ENCODE data around the gene DNAAF9. TPM values are rescaled to one million over a fixed set of nuclear protein-coding genes. Genes with fewer than 3 reads are reported as not detected.

DNAAF9 gene
- total RNA-seq: 10 to 100 TPM; 20.3 to 38.5 (median 22.8) TPM
- polyA plus RNA-seq: 1 to 10 TPM in 2 of 3 donors, under 1 TPM in 1; 0.92 to 3.3 (median 1.2) TPM

- Histone ChIP-seq H3K4me3 (peak within 1 kb of the TSS; percentile 69 to 96 (median 92)), H3K27ac (peak within 1 kb of the TSS; percentile 94 to 97 (median 96)), H3K27me3 (no peaks in the 10 kb centered on the region), H3K36me3 (no peaks in the 10 kb centered on the region), H3K9me3 (no peaks in the 10 kb centered on the region), H3K4me1 (peaks cover 0 to 31% (median 25%) of the 10 kb centered on the region in 4 donors)
- DNase-seq: peak; percentile 80
- 1% methylated on average over 71 of the region's 71 CpGs for WGBS, 2 donors
- intact Hi-C loops (cut with DNase I): loop anchor here (1.0 kb wide), 1 partner anchor 64 kb away; the partner anchor contains the start of gene ATRN
- TF ChIP-seq POLR2A (IDR thresholded peaks at IDR 0.05): no peak
- TF ChIP-seq POLR2AphosphoS5 (IDR thresholded peaks at IDR 0.05): peak in 1 of 4 donors; percentile 30
- TF ChIP-seq, protein P1, sequence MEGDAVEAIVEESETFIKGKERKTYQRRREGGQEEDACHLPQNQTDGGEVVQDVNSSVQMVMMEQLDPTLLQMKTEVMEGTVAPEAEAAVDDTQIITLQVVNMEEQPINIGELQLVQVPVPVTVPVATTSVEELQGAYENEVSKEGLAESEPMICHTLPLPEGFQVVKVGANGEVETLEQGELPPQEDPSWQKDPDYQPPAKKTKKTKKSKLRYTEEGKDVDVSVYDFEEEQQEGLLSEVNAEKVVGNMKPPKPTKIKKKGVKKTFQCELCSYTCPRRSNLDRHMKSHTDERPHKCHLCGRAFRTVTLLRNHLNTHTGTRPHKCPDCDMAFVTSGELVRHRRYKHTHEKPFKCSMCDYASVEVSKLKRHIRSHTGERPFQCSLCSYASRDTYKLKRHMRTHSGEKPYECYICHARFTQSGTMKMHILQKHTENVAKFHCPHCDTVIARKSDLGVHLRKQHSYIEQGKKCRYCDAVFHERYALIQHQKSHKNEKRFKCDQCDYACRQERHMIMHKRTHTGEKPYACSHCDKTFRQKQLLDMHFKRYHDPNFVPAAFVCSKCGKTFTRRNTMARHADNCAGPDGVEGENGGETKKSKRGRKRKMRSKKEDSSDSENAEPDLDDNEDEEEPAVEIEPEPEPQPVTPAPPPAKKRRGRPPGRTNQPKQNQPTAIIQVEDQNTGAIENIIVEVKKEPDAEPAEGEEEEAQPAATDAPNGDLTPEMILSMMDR (IDR thresholded peaks at IDR 0.05): peak in 2 of 4 experiments; percentile 47 to 49
These were observed at the start of gene DNAAF9 for GRCh38 chr20:3407040-3407770. DNAAF9 (minus strand) TSS chr20:3407669; CDS start chr20:3407557, 112 bp downstream.

- no peak for DNase-seq
- no peak overlapping the region for H3K4me3 ChIP-seq
- no peak overlapping the region for H3K27ac ChIP-seq
- no peaks in the 10 kb centered on the region for H3K9me3 ChIP-seq
- WGBS, 2 donors: 25 to 60% methylated on average over 4 of the region's 4 CpGs
- TF ChIP-seq, protein P1 (IDR thresholded peaks at IDR 0.05): no peak
- TF ChIP-seq POLR2A (IDR thresholded peaks at IDR 0.05) (no peak), POLR2AphosphoS5 (IDR thresholded peaks at IDR 0.05) (no peak), EP300 (IDR thresholded peaks at IDR 0.05) (no peak)
- H3K4me1 ChIP-seq: no peaks in the 10 kb centered on the region
- H3K27me3 ChIP-seq: peaks cover 0 to 4% (median 0%) of the 10 kb centered on the region in 3 donors
- intact Hi-C loops (cut with DNase I): no loop called here
- H3K36me3 ChIP-seq: no peaks in the 10 kb centered on the region
These were observed 49.2 kb upstream of the DNAAF9 start for GRCh38 chr20:3456648-3457047.

- intact Hi-C loops (cut with DNase I): no loop called here
- no peak overlapping the region for H3K27ac ChIP-seq
- H3K4me3 ChIP-seq: no peak overlapping the region
- TF ChIP-seq, protein P1 (IDR thresholded peaks at IDR 0.05): no peak
- no peak for TF ChIP-seq POLR2A (IDR thresholded peaks at IDR 0.05)
- TF ChIP-seq EP300 (IDR thresholded peaks at IDR 0.05): no peak
- TF ChIP-seq POLR2AphosphoS5 (IDR thresholded peaks at IDR 0.05): no peak
- no peaks in the 10 kb centered on the region for H3K36me3 ChIP-seq
- H3K9me3 ChIP-seq: no peaks in the 10 kb centered on the region
- peaks cover 0 to 4% (median 0%) of the 10 kb centered on the region in 3 donors for H3K27me3 ChIP-seq
- 64 to 74% methylated on average over 5 of the region's 5 CpGs for WGBS, 2 donors
- no peaks in the 10 kb centered on the region for H3K4me1 ChIP-seq
- DNase-seq: no peak
These were observed 47.4 kb upstream of the DNAAF9 start for GRCh38 chr20:3454831-3455230.

DNA sequence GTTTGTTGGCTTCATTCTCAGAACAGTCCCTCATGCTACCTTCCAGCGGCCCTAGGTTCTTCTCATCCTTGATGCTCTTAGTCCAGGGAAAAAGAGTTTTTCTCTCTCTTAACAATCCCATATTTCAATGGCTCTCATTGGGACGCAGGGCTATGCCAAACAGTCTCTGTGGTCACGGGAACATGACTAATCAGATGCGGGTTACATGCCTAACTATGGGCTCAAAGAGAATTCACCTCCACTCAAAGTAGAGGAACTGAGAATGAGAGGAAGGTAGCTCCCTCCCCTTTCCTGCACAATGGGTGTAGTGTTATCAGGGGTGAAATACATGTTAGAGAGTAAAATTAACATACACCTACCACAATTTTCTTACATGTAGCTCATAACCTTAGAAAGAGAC is 45.2 kb upstream of the DNAAF9 start:
- intact Hi-C loops (cut with DNase I): no loop called here
- DNase-seq: no peak
- no peak overlapping the region for H3K4me3 ChIP-seq
- no peaks in the 10 kb centered on the region for H3K9me3 ChIP-seq
- TF ChIP-seq POLR2A (IDR thresholded peaks at IDR 0.05) (no peak), EP300 (IDR thresholded peaks at IDR 0.05) (no peak), POLR2AphosphoS5 (IDR thresholded peaks at IDR 0.05) (no peak)
- TF ChIP-seq, protein P1 (IDR thresholded peaks at IDR 0.05): no peak
- no peak overlapping the region for H3K27ac ChIP-seq
- H3K4me1 ChIP-seq: no peaks in the 10 kb centered on the region
- H3K27me3 ChIP-seq: peaks cover 0 to 4% (median 0%) of the 10 kb centered on the region in 3 donors
- no peaks in the 10 kb centered on the region for H3K36me3 ChIP-seq
- 59 to 79% methylated on average over 4 of the region's 4 CpGs for WGBS, 2 donors

Measured in sigmoid colon (tissue), 7 donors.